Stimulated activated CD4-positive, alpha-beta T cell treated with anti-CD3 and anti-CD28 coated beads, Interleukin-15, amount 100 ng/mL, for 48 hours (primary cell): ENCODE data around the gene MAS1.

Source experiments
- DNase-seq, 2 donors: peaks; one replicate each; pipeline ENCODE4 v3.0.0-alpha.2; 2020; ENCODE audit warnings: low read depth in 2 of 2

The MAS1 gene

GRCh38 chr6:159880412-159880975 lies 10.3 kb upstream of the MAS1 start:
- DNase-seq, result no peak

- DNase-seq, result no peak
These were observed 6.1 kb upstream of the MAS1 start for GRCh38 chr6:159884720-159885119.

DNA sequence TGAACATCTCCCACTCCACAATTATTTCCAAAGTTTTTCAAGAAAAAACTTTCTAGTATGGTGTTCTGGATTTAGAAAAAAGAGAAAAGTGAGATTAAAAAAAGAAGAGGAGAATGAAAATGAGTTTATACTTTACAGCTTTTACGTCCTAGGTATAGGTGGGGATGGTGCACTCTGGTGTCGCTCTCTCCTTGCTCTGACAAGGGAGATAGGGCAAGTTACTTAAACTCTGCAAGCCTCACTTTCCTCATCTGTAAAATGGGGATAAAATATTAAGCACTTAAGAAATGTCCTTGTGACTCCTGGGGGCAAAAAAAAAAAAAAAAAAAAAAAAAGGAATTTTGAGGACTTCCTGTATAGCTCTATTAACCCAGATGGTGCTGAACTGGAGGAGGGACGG lies 4.5 kb upstream of the MAS1 start:
- DNase-seq, result no peak

DNA sequence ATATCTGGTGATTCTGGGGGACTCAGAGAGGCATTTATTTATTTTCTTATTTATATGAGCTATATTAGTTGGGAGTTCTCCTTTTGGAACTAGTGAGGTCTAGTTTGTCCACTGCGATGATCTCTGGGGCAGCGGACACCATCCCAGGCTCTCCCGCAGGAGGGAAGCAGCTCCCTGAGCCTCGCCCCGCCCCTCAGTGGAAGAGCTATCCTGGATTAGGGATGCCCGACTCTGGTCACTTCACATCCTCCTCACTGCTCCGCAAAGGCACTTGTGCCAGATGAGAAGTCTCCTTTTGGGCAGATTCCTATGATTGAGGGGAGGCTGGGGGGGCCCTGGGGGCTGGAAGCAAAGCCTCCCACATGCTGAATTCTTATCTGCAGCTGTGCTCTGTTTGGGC lies 3.6 kb upstream of the MAS1 start:
- no peak for DNase-seq

GRCh38 chr6:159887761-159888160 lies 3.0 kb upstream of the MAS1 start:
- DNase-seq, result no peak

DNA sequence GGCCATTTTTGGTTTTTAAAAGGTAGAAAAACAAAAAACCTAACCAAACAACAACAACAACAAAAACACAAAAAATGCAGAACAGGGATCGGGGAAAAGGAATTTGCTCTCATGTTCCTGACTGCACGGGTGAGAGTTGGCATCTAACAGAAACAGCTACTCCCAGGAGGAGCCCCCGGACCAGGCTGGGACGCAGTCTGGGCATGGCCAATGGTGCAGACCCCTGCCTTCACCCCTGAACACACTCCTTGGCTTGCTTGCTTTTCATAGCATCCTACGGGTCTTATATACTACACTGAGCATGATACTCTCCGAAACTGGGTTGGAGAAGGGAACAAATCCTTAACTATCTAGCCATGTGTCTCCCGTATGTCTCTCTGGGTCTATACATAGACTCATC lies 587 bp upstream of the MAS1 start:
- DNase-seq, result no peak

- DNase-seq, result no peak
These were observed 1.3 kb downstream of the MAS1 start for GRCh38 chr6:159892053-159892452.

DNA sequence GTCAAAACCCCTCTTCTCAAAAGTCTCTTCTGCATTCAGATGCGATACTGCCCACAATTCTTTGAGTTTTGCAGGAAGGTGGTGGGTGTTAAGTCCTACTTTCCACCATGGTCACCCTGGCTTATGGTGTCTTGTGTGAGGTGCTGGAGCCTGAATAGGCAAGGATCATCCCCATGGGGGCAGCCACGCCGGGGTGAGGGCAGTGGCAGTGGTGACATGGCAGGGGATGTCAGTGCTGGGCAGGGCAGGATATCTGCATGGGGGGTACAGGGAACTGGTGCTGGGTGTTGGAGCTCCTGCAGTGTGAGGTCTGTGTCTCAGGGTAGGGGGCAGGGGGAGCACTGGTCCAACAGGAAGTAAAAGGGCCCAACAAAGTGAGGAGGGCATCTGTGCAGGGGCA lies 2.3 kb downstream of the MAS1 start:
- DNase-seq, result no peak

GRCh38 chr6:159894991-159895390 lies 4.2 kb downstream of the MAS1 start:
- DNase-seq, result no peak

GRCh38 chr6:159897603-159898002 lies 6.8 kb downstream of the MAS1 start:
- no peak for DNase-seq

DNA sequence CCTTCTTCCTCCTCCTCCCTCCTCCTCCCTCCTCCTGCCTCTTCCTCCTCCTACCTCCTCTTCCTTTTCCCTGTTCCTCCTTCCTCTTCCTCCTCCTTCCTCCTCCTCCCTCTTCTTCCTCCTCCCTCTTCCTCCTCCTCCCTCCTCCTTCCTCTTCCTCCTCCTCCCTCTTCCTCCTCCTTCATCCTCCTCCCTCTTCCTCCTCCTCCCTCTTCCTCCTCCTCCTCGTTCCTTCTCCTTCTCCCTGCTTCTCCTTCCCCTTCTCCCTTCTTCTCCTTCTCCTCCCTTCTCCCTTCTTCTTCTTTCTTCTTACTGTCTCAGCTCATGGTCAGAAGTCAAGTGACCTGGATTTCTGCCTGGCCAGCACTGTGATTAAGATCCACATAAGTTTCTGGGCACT lies 7.7 kb downstream of the MAS1 start:
- no peak for DNase-seq

DNA sequence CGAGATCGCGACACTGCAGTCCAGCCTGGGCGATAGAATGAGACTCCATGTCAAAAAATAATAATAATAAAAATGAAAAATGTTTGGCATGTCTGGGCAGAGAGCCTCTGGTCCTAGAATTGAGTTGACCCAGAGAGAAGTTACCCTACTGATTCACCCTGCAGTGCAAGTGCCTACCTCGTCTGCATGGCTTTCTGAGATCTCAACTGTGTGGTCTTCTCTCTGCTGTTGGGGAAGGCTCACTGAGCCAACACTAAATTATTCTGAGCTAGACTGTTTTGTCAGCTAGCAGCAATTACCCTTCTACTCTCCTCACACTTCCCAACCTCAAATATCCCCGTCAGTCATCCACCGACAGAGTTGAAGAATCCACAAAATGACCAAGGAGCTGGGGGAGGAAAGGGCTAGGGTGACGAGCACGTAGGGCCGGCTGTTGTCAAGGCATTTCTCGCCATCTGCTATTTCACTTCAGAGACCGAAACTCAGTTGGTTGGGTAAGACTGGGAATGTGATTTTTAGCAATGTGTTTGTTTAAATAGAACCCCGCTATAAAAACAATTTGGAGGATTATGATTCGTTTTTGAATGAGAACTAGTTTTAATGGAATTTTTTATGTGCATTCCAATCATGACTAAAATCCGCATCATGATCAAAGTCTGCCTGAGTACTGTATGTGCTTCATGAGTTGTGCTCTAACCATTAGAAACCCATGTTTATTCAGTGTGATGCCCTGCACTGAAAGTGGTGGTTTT lies 9.4 kb downstream of the MAS1 start:
- no peak for DNase-seq

DNA sequence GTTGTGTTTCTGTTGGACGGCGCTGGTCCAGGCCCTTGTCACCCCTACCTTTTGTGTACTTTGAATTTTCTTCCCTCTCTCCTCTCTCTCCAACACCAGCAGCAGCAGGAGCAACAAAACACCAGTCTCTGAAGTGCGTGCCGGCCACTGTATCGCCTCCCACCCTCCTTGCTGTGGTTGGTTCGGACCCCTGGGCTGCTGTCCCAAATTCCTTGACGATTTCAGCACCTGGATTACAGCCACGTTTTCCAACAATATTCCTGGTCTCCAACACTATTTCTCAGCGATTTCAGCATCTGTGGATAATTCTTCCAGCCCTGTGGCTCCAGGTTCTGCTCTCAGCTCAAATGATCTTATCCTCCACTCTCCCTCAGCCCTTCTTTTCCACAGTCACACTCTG lies 11.8 kb downstream of the MAS1 start:
- no peak for DNase-seq

GRCh38 chr6:159904497-159904911 lies 13.7 kb downstream of the MAS1 start:
- no peak for DNase-seq

GRCh38 chr6:159906400-159906799 lies 15.6 kb downstream of the MAS1 start:
- DNase-seq, result no peak

GRCh38 chr6:159908535-159908934 lies 17.7 kb downstream of the MAS1 start:
- no peak for DNase-seq

DNA sequence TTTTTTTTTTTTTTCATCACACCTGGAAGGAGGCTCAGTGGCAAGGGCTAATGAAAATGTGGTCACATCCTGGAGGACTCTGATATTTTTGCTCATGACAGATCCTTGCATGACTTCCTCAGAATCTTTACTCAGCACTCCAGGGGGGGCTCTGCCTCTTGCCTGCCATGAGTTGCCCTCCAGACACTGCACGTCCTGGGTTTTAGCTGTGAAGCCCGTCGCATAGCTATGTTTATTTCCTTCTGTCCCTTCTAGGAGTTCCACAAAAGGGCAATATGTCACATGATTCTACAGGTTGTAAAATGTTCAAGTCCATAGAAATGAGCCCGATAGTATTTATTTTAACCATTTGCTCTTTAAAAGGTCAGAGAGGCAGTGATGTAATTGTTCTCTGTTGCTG lies 18.2 kb downstream of the MAS1 start:
- DNase-seq, result no peak

- no peak for DNase-seq
These were observed 19.6 kb downstream of the MAS1 start for GRCh38 chr6:159910342-159910741.

DNA sequence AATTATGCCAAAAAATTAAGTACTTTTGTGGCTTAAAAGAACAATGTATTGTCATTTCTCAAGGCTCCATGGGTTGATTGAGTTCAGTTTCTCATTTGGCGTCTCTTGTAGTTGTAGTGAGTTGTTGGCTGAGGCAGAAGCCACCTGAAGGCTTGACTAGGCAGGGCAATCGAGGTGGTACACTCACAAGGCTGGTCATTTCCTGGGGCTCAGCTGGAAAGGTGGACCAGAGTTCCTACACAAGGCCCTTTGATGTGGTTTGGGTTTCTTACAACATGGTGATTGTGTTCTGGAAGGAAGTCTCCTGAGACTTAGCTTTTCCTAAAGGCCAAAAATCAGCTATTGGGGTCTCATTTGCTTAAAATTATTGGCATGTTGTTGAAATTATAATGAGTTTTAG lies 22.6 kb downstream of the MAS1 start:
- no peak for DNase-seq

DNA sequence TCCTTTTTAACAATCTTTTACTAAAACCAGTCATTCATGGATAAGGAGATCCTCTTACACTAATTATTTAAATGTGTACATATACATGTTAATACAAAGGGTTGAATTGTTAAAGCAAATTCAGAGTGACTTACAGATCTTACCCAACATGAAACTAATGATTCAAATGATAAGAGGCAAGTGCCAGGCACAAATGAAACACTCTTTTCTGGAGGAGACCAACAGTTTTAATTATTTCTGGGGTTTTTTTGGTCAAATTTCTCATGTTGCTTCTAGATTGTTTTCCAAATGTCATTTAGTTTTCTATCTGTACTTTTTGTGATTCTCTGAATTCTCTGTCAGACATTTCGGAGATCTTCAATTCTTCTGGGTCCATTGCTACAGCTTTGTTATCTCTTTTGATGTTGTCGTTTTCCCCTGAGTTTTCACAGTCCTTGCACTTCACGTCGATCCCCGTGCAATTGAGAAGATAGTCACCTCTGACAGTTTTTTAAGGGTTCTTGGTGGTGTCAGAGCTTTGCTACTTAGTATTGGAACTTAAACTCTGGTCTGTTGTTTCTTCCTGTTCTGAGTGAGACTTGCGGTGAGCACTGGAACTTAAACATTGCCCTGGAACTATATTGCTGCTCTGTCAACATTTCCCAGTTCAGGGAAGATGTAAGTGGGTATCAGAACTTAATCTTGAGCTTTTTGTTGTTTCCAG lies 23.2 kb downstream of the MAS1 start:
- no peak for DNase-seq

DNA sequence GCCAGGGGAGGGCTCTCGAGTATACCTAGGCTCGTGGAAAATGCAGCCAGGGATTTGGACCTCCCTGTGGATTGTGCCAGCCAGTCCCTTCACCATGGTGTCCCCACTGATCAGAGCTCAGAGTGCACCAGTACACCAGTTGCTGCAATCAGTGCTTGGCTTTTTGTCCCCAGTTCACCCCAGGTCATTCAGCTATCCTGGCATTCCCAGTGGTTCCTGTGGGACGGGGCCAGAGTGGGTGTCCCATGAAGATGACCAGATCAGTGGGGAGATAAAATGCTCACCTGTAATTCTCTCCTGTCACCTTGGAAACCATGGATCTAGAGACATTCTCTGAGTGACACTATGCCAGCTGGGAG lies 23.8 kb downstream of the MAS1 start:
- no peak for DNase-seq

DNA sequence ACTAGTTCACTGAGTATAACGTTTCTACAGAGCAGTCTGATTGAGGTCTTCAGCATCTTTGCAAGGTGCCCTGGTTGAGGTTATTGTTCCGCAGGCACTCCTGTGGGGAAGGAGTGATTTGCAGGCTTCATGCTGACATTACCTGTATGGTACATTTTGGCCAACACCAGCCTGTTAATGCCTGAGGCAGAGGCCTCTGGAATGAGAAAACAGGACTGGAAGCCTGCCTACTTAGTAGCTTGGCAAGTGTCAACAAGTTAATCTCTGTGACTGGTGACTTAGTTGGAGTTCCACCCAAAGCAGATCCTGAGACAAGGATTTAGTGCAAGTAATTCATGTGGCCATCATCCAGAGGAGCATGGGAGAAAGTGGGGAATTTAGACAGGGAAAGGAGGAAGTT lies 24.6 kb downstream of the MAS1 start:
- DNase-seq, result no peak

- no peak for DNase-seq
These were observed 25.4 kb downstream of the MAS1 start for GRCh38 chr6:159916237-159916636.
